A549 treated with AZD2906 at 1 μM for 4 hours (cell line): ENCODE measurements around the gene TTN. TPM values are rescaled to one million over a fixed set of nuclear protein-coding genes. Genes with fewer than 3 reads are reported as not detected.

ENCODE experiments used
- total RNA-seq: library from RNA; stranded (reverse); fragments of 200-300 nt; extraction: Qiagen RNA extraction; gene quantifications from 5 replicates; pipeline ENCODE4 v1.2.3, GENCODE V29; 2022

The TTN gene
- under 0.01 to 0.05 TPM (median 0.01 TPM) in 5 replicates for total RNA-seq

GRCh38 chr2:178807227-178808008 lies at the start of gene TTN:
TTN (minus strand) TSS chr2:178807423; CDS start chr2:178804642, 2,781 bp downstream.

GRCh38 chr2:178480227-178481181 lies 326.7 kb downstream of the TTN start, which contains the start of gene PLEKHA3:
PLEKHA3 (plus strand) TSS chr2:178480457; CDS start chr2:178480870, 413 bp downstream.

DNA sequence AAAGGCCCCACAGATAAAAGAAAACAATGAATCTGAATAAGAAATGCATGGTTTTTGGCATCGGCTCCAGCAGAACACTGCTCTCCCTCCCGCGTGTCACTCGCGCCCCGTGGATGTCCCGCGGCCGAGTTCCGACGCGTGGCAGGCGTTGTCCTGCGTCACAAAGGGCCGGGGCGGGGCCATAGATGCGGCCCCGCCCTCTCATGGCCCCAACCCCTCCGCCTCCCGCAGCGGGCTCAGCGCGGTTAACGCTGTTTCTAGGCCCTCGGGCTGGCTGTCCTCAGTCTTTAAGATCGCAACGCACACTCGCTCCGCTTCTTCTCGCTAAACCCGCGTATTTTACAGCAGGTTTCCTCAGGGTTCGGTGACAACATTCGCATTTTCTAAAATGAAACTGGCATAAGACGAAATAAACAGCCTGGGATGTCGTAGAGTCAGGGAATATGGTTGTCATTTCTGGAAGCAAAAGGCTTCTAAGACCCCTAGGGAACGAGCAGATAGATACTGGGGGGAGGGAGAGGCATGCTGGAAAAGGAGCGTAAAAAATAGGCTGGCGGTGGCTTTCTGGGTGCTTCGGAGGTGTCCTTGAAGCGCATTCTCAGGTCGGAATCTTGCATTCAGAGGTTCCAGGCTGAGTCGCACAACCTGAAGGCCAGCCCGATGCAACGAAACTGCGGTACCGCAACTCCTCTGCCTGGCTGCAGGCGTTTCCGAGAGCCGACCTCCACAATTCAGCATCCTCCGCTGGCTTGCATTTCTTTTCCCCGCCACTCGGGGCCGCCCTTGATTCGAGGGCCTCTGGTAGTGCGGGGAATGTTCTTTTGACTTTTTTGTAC lies 328.6 kb downstream of the TTN start, which contains the start of gene FKBP7:
TSS of gene FKBP7 (minus strand) at position 162 of the 836 bp plus-strand sequence. CDS start at position 61, 101 bp downstream.

Other genes with a start within 250 kb of the TTN start
- 0.02 TPM in 1 of 5 replicates, not detected in the others for gene CCDC141, start 242.7 kb upstream of the TTN start, total RNA-seq